ENCODE measurements around the gene PRR5L. TPM values are rescaled to one million over a fixed set of nuclear protein-coding genes. Genes with fewer than 3 reads are reported as not detected.

PRR5L gene
- total and polyA plus RNA-seq, 2 donors: 4.1 to 5.9 TPM

- 95% methylated on average over 4 of the region's 4 CpGs for WGBS
- Histone ChIP-seq H3K27me3 (ENCODE audit: control insufficient read depth in 2 of 2, insufficient read depth in 1 of 2, low read length in 1 of 2) (peaks cover 0 to 12% of the 10 kb centered on the region in 2 donors), H3K27ac (ENCODE audit: low read depth in 1 of 2, low read length in 1 of 2) (no peak overlapping the region), H3K4me1 (ENCODE audit: control insufficient read depth in 2 of 2, insufficient read depth in 2 of 2, low read length in 2 of 2) (no peaks in the 10 kb centered on the region), H3K36me3 (ENCODE audit: control insufficient read depth in 2 of 2, insufficient read depth in 2 of 2, low read length in 1 of 2) (no peaks in the 10 kb centered on the region), H3K9me3 (ENCODE audit: control insufficient read depth in 2 of 2, insufficient read depth in 1 of 2, low read length in 1 of 2) (no peaks in the 10 kb centered on the region), H3K4me3 (ENCODE audit: low read length in 2 of 2) (no peak overlapping the region)
- no peak for DNase-seq (ENCODE audit: low read depth in 6 of 9, low spot score in 9 of 9)
Observed at GRCh38 chr11:36261094-36261493, 35.0 kb upstream of the PRR5L start.

- Histone ChIP-seq H3K36me3 (ENCODE audit: control insufficient read depth in 2 of 2, insufficient read depth in 2 of 2, low read length in 1 of 2) (no peaks in the 10 kb centered on the region), H3K27ac (ENCODE audit: low read depth in 1 of 2, low read length in 1 of 2) (no peak overlapping the region), H3K27me3 (ENCODE audit: control insufficient read depth in 2 of 2, insufficient read depth in 1 of 2, low read length in 1 of 2) (peaks cover 0 to 2% of the 10 kb centered on the region in 2 donors), H3K9me3 (ENCODE audit: control insufficient read depth in 2 of 2, insufficient read depth in 1 of 2, low read length in 1 of 2) (no peaks in the 10 kb centered on the region), H3K4me3 (ENCODE audit: low read length in 2 of 2) (no peak overlapping the region), H3K4me1 (ENCODE audit: control insufficient read depth in 2 of 2, insufficient read depth in 2 of 2, low read length in 2 of 2) (no peaks in the 10 kb centered on the region)
- 78% methylated on average over 9 of the region's 9 CpGs for WGBS
- DNase-seq (ENCODE audit: low read depth in 6 of 9, low spot score in 9 of 9): no peak
Observed at GRCh38 chr11:36264011-36264972, 31.8 kb upstream of the PRR5L start.

GRCh38 chr11:36264973-36265344, 31.1 kb upstream of the PRR5L start:
- Histone ChIP-seq H3K36me3 (ENCODE audit: control insufficient read depth in 2 of 2, insufficient read depth in 2 of 2, low read length in 1 of 2) (no peaks in the 10 kb centered on the region), H3K4me3 (ENCODE audit: low read length in 2 of 2) (no peak overlapping the region), H3K27ac (ENCODE audit: low read depth in 1 of 2, low read length in 1 of 2) (no peak overlapping the region), H3K9me3 (ENCODE audit: control insufficient read depth in 2 of 2, insufficient read depth in 1 of 2, low read length in 1 of 2) (no peaks in the 10 kb centered on the region), H3K4me1 (ENCODE audit: control insufficient read depth in 2 of 2, insufficient read depth in 2 of 2, low read length in 2 of 2) (no peaks in the 10 kb centered on the region), H3K27me3 (ENCODE audit: control insufficient read depth in 2 of 2, insufficient read depth in 1 of 2, low read length in 1 of 2) (peaks cover 0 to 2% of the 10 kb centered on the region in 2 donors)
- no peak for DNase-seq (ENCODE audit: low read depth in 6 of 9, low spot score in 9 of 9)
- 85% methylated on average over 5 of the region's 5 CpGs for WGBS

- 39% methylated on average over 13 of the region's 13 CpGs for WGBS
- Histone ChIP-seq H3K27ac (ENCODE audit: low read depth in 1 of 2, low read length in 1 of 2) (no peak overlapping the region), H3K36me3 (ENCODE audit: control insufficient read depth in 2 of 2, insufficient read depth in 2 of 2, low read length in 1 of 2) (no peaks in the 10 kb centered on the region), H3K27me3 (ENCODE audit: control insufficient read depth in 2 of 2, insufficient read depth in 1 of 2, low read length in 1 of 2) (peaks cover 0 to 2% of the 10 kb centered on the region in 2 donors), H3K9me3 (ENCODE audit: control insufficient read depth in 2 of 2, insufficient read depth in 1 of 2, low read length in 1 of 2) (no peaks in the 10 kb centered on the region), H3K4me1 (ENCODE audit: control insufficient read depth in 2 of 2, insufficient read depth in 2 of 2, low read length in 2 of 2) (no peaks in the 10 kb centered on the region), H3K4me3 (ENCODE audit: low read length in 2 of 2) (no peak overlapping the region)
- peak; percentile 16 to 65 (median 37) for DNase-seq (ENCODE audit: low read depth in 6 of 9, low spot score in 9 of 9)
Observed at GRCh38 chr11:36265793-36266628, 30.1 kb upstream of the PRR5L start.

- Histone ChIP-seq H3K4me1 (ENCODE audit: control insufficient read depth in 2 of 2, insufficient read depth in 2 of 2, low read length in 2 of 2) (no peaks in the 10 kb centered on the region), H3K4me3 (ENCODE audit: low read length in 2 of 2) (no peak overlapping the region), H3K9me3 (ENCODE audit: control insufficient read depth in 2 of 2, insufficient read depth in 1 of 2, low read length in 1 of 2) (no peaks in the 10 kb centered on the region), H3K27ac (ENCODE audit: low read depth in 1 of 2, low read length in 1 of 2) (no peak overlapping the region), H3K36me3 (ENCODE audit: control insufficient read depth in 2 of 2, insufficient read depth in 2 of 2, low read length in 1 of 2) (peaks cover 0 to 4% of the 10 kb centered on the region in 2 donors), H3K27me3 (ENCODE audit: control insufficient read depth in 2 of 2, insufficient read depth in 1 of 2, low read length in 1 of 2) (peaks cover 0 to 2% of the 10 kb centered on the region in 2 donors)
- WGBS: 73% methylated on average over 5 of the region's 5 CpGs
- DNase-seq (ENCODE audit: low read depth in 6 of 9, low spot score in 9 of 9): no peak
Observed at GRCh38 chr11:36266767-36267166, 29.3 kb upstream of the PRR5L start.

- Histone ChIP-seq H3K27ac (ENCODE audit: low read depth in 1 of 2, low read length in 1 of 2) (no peak overlapping the region), H3K4me3 (ENCODE audit: low read length in 2 of 2) (no peak overlapping the region), H3K9me3 (ENCODE audit: control insufficient read depth in 2 of 2, insufficient read depth in 1 of 2, low read length in 1 of 2) (no peaks in the 10 kb centered on the region), H3K36me3 (ENCODE audit: control insufficient read depth in 2 of 2, insufficient read depth in 2 of 2, low read length in 1 of 2) (peaks cover 7 to 12% of the 10 kb centered on the region in 2 donors), H3K4me1 (ENCODE audit: control insufficient read depth in 2 of 2, insufficient read depth in 2 of 2, low read length in 2 of 2) (no peaks in the 10 kb centered on the region), H3K27me3 (ENCODE audit: control insufficient read depth in 2 of 2, insufficient read depth in 1 of 2, low read length in 1 of 2) (peaks cover 0 to 2% of the 10 kb centered on the region in 2 donors)
- DNase-seq (ENCODE audit: low read depth in 6 of 9, low spot score in 9 of 9): no peak
- WGBS: 78% methylated on average over 8 of the region's 8 CpGs
Observed at GRCh38 chr11:36268337-36268985, 27.6 kb upstream of the PRR5L start.

GRCh38 chr11:36270701-36271100, 25.4 kb upstream of the PRR5L start:
- Histone ChIP-seq H3K36me3 (ENCODE audit: control insufficient read depth in 2 of 2, insufficient read depth in 2 of 2, low read length in 1 of 2) (peaks cover 14 to 26% of the 10 kb centered on the region in 2 donors), H3K27ac (ENCODE audit: low read depth in 1 of 2, low read length in 1 of 2) (no peak overlapping the region), H3K9me3 (ENCODE audit: control insufficient read depth in 2 of 2, insufficient read depth in 1 of 2, low read length in 1 of 2) (no peaks in the 10 kb centered on the region), H3K4me1 (ENCODE audit: control insufficient read depth in 2 of 2, insufficient read depth in 2 of 2, low read length in 2 of 2) (no peaks in the 10 kb centered on the region), H3K27me3 (ENCODE audit: control insufficient read depth in 2 of 2, insufficient read depth in 1 of 2, low read length in 1 of 2) (peaks cover 0 to 2% of the 10 kb centered on the region in 2 donors), H3K4me3 (ENCODE audit: low read length in 2 of 2) (no peak overlapping the region)
- no peak for DNase-seq (ENCODE audit: low read depth in 6 of 9, low spot score in 9 of 9)
- 97% methylated on average over 9 of the region's 9 CpGs for WGBS

GRCh38 chr11:36271794-36272407, 24.2 kb upstream of the PRR5L start:
- Histone ChIP-seq H3K27me3 (ENCODE audit: control insufficient read depth in 2 of 2, insufficient read depth in 1 of 2, low read length in 1 of 2) (no peaks in the 10 kb centered on the region), H3K36me3 (ENCODE audit: control insufficient read depth in 2 of 2, insufficient read depth in 2 of 2, low read length in 1 of 2) (peaks cover 14 to 26% of the 10 kb centered on the region in 2 donors), H3K4me1 (ENCODE audit: control insufficient read depth in 2 of 2, insufficient read depth in 2 of 2, low read length in 2 of 2) (no peaks in the 10 kb centered on the region), H3K4me3 (ENCODE audit: low read length in 2 of 2) (no peak overlapping the region), H3K9me3 (ENCODE audit: control insufficient read depth in 2 of 2, insufficient read depth in 1 of 2, low read length in 1 of 2) (no peaks in the 10 kb centered on the region), H3K27ac (ENCODE audit: low read depth in 1 of 2, low read length in 1 of 2) (no peak overlapping the region)
- DNase-seq (ENCODE audit: low read depth in 6 of 9, low spot score in 9 of 9): no peak
- WGBS: 95% methylated on average over 5 of the region's 5 CpGs
